Cortex of kidney (tissue), 1 donor: Measurements from ENCODE around the gene STN1.
"Not testable (repeated sequence)": the region's sequence is repeated elsewhere in the genome, so short reads cannot be mapped to it uniquely, and the experiment has no call there.

Experiments used
- DNase-seq: peaks from one replicate; lab custom pipeline; 2025; lab: John Stamatoyannopoulos, UW

STN1 gene

GRCh38 chr10:103861505-103861904 is 56.5 kb downstream of the STN1 start:
- DNase-seq = no peak

- no peak for DNase-seq
Observed at GRCh38 chr10:103859161-103860086, 58.6 kb downstream of the STN1 start.

GRCh38 chr10:103858360-103858759 is 59.6 kb downstream of the STN1 start:
- DNase-seq = no peak

- no peak for DNase-seq
Observed at GRCh38 chr10:103856797-103857170, 61.2 kb downstream of the STN1 start.

GRCh38 chr10:103855852-103856796 is 61.9 kb downstream of the STN1 start:
- no peak for DNase-seq

GRCh38 chr10:103855424-103855823 is 62.6 kb downstream of the STN1 start, which contains the start of gene SH3PXD2A:
Gene SH3PXD2A, minus strand, starts transcription at chr10:103855576. Its CDS starts 310 bp downstream, at chr10:103855266.
- no peak for DNase-seq

- no peak for DNase-seq
Observed at GRCh38 chr10:103854686-103855391, 63.1 kb downstream of the STN1 start.

- no peak for DNase-seq
Observed at GRCh38 chr10:103854265-103854685, 63.7 kb downstream of the STN1 start.

- DNase-seq = no peak
Observed at GRCh38 chr10:103853428-103854264, 64.3 kb downstream of the STN1 start.

- no peak for DNase-seq
Observed at GRCh38 chr10:103852856-103853255, 65.1 kb downstream of the STN1 start.

GRCh38 chr10:103852189-103852711 is 65.7 kb downstream of the STN1 start:
- DNase-seq = no peak

GRCh38 chr10:103851261-103851660 is 66.7 kb downstream of the STN1 start:
- no peak for DNase-seq

- no peak for DNase-seq
Observed at GRCh38 chr10:103850572-103850895, 67.5 kb downstream of the STN1 start.

GRCh38 chr10:103849880-103850571 is 68.0 kb downstream of the STN1 start:
- DNase-seq = no peak

GRCh38 chr10:103849212-103849877 is 68.6 kb downstream of the STN1 start:
- DNase-seq = no peak

- no peak for DNase-seq
Observed at GRCh38 chr10:103847909-103848468, 70.0 kb downstream of the STN1 start.

GRCh38 chr10:103847346-103847745 is 70.6 kb downstream of the STN1 start:
- DNase-seq = no peak

GRCh38 chr10:103845972-103846371 is 72.0 kb downstream of the STN1 start:
- no peak for DNase-seq

- not testable (repeated sequence) for DNase-seq
Observed at GRCh38 chr10:103845346-103845745, 72.6 kb downstream of the STN1 start.
